ENCODE data around the gene GALNT2.

The GALNT2 gene

GRCh38 chr1:230176326-230176725 is 109.3 kb downstream of the GALNT2 start:
- TF ChIP-seq, protein P1, sequence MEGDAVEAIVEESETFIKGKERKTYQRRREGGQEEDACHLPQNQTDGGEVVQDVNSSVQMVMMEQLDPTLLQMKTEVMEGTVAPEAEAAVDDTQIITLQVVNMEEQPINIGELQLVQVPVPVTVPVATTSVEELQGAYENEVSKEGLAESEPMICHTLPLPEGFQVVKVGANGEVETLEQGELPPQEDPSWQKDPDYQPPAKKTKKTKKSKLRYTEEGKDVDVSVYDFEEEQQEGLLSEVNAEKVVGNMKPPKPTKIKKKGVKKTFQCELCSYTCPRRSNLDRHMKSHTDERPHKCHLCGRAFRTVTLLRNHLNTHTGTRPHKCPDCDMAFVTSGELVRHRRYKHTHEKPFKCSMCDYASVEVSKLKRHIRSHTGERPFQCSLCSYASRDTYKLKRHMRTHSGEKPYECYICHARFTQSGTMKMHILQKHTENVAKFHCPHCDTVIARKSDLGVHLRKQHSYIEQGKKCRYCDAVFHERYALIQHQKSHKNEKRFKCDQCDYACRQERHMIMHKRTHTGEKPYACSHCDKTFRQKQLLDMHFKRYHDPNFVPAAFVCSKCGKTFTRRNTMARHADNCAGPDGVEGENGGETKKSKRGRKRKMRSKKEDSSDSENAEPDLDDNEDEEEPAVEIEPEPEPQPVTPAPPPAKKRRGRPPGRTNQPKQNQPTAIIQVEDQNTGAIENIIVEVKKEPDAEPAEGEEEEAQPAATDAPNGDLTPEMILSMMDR (IDR thresholded peaks at IDR 0.05; ENCODE audit: borderline replicate concordance, insufficient read depth, low read depth, low read length): no peak

DNA sequence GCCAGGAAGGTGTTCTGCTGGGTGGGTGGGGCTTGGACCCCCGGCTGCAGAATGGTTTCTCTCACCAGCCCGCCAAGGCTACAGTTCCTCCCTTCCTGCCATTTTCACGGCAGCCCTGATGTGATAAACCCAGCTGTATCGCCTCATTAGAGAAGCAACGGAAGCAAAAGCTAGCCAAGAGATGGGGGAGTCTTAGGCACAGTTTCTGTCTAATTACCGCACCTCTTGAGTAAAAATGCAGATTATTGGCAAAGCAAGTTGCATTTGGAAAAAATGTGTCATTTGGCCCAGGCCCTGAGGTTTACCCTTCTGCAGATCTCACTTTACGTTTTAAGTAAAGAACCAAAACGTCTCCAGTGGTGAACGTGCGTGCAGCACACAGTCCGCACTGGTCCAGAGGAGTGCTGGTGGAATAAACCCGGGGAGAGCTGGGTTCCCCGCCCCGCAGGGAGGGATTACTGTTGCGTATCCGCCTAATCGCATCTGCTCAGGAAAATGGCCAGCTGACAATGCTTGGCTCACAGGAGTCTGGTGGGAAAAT is 109.9 kb downstream of the GALNT2 start:
- TF ChIP-seq, protein P1 (IDR thresholded peaks at IDR 0.05; ENCODE audit: borderline replicate concordance, insufficient read depth, low read depth, low read length): no peak

More at GRCh38 chr1:230176326-230176725, 109.3 kb downstream of the GALNT2 start:
- no peak overlapping the region for H3K4me3 ChIP-seq (ENCODE audit: low read depth, low read length)

DNA sequence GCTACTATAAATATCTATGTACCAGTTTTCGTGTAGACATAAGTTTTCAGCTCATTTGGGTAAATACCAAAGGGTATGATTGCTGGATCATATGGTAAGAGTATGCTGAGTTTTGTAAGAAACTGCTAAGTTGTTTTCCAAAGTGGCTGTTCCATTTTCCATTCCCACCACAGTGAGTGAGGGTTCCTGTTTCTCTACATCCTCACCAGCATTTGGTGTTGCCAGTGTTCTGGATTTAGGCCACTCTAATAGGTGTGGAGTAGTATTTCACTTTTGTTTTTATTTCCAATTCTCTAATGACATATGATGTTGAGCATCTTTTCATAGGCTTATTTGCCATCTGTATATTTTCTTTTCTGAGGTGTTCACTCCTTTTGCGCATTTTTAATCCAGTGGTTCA is 112.2 kb downstream of the GALNT2 start:
- H3K4me3 ChIP-seq (ENCODE audit: low read depth, low read length): no peak overlapping the region
- TF ChIP-seq, protein P1 (IDR thresholded peaks at IDR 0.05; ENCODE audit: borderline replicate concordance, insufficient read depth, low read depth, low read length): no peak

More for the DNA sequence above, 109.9 kb downstream of the GALNT2 start:
- no peak overlapping the region for H3K4me3 ChIP-seq (ENCODE audit: low read depth, low read length)

- TF ChIP-seq, protein P1 (IDR thresholded peaks at IDR 0.05; ENCODE audit: borderline replicate concordance, insufficient read depth, low read depth, low read length): no peak
- H3K4me3 ChIP-seq (ENCODE audit: low read depth, low read length): no peak overlapping the region
Observed at GRCh38 chr1:230185076-230186001, 118.3 kb downstream of the GALNT2 start.

- H3K4me3 ChIP-seq (ENCODE audit: low read depth, low read length): no peak overlapping the region
- TF ChIP-seq, protein P1 (IDR thresholded peaks at IDR 0.05; ENCODE audit: borderline replicate concordance, insufficient read depth, low read depth, low read length): no peak
Observed at GRCh38 chr1:230186003-230186863, 119.2 kb downstream of the GALNT2 start.

GRCh38 chr1:230186874-230187273 is 119.8 kb downstream of the GALNT2 start:
- TF ChIP-seq, protein P1 (IDR thresholded peaks at IDR 0.05; ENCODE audit: borderline replicate concordance, insufficient read depth, low read depth, low read length): no peak
- no peak overlapping the region for H3K4me3 ChIP-seq (ENCODE audit: low read depth, low read length)

All from GM12875 (cell line).